HepG2 (cell line): ENCODE measurements around the gene MSS51. TPM values are rescaled to one million over a fixed set of nuclear protein-coding genes. Genes with fewer than 3 reads are reported as not detected.

Experiments
- FOXA3 ChIP-seq: IDR thresholded peaks from 2 replicates; pipeline ENCODE4 v1.6.1; 2016; ENCODE audit warnings: missing genetic modification reagents, missing compliant biosample characterization
- FOXO1 ChIP-seq: sonication (generic); formaldehyde crosslinking; IDR thresholded peaks from 2 replicates; pipeline ENCODE4 v1.4.0; 2020; ENCODE audit warnings: missing genetic modification reagents
- JARID2 ChIP-seq: sonication (generic); formaldehyde crosslinking; IDR thresholded peaks from 2 replicates; pipeline ENCODE4 v1.8.1; 2023; ENCODE audit warnings: missing genetic modification reagents, inconsistent platforms; ENCODE audit not compliant: insufficient replicate concordance
- KAT7 ChIP-seq: IDR thresholded peaks from 2 replicates; pipeline ENCODE4 v1.6.1; 2018; ENCODE audit warnings: borderline replicate concordance, missing compliant biosample characterization
- NAIF1 ChIP-seq: sonication (generic); formaldehyde crosslinking; IDR thresholded peaks from 2 replicates; pipeline ENCODE4 v1.5.0; 2020; ENCODE audit warnings: mild to moderate bottlenecking, missing genetic modification reagents, borderline replicate concordance
- NFIB ChIP-seq: sonication (generic); formaldehyde crosslinking; IDR thresholded peaks from 2 replicates; pipeline ENCODE4 v1.9.0; 2021; ENCODE audit warnings: missing genetic modification reagents, mild to moderate bottlenecking, borderline replicate concordance
- PCBP1 ChIP-seq: fragments of 200-400 bp; formaldehyde crosslinking; IDR thresholded peaks from 2 replicates; pipeline ENCODE4 v1.6.1; 2017; ENCODE audit warnings: mild to moderate bottlenecking, low read depth, low read length, borderline replicate concordance
- REXO4 ChIP-seq: sonication (generic); formaldehyde crosslinking; IDR thresholded peaks from 2 replicates; pipeline ENCODE4 v1.8.0; 2022; ENCODE audit warnings: missing genetic modification reagents, mild to moderate bottlenecking, borderline replicate concordance
- SNAPC5 ChIP-seq: sonication (generic); formaldehyde crosslinking; IDR thresholded peaks from 2 replicates; pipeline ENCODE4 v1.8.1; 2023; ENCODE audit warnings: mild to moderate bottlenecking, missing genetic modification reagents, borderline replicate concordance
- ZBTB10 ChIP-seq: sonication (generic); formaldehyde crosslinking; IDR thresholded peaks from 2 replicates; pipeline ENCODE4 v1.4.0; 2020; ENCODE audit warnings: missing genetic modification reagents, borderline replicate concordance
- ZBTB3 ChIP-seq: sonication (generic); formaldehyde crosslinking; IDR thresholded peaks from 2 replicates; pipeline ENCODE4 v1.4.0; 2020; ENCODE audit warnings: low read depth, mild to moderate bottlenecking, moderate library complexity, missing genetic modification reagents, borderline replicate concordance
- ZMAT3 ChIP-seq: sonication (generic); formaldehyde crosslinking; conservative IDR thresholded peaks from 2 replicates; pipeline ENCODE4 v1.7.0; 2021; ENCODE audit warnings: missing genetic modification reagents
- ZNF441 ChIP-seq: sonication (generic); formaldehyde crosslinking; IDR thresholded peaks from 2 replicates; pipeline ENCODE4 v1.7.0; 2021; ENCODE audit warnings: missing genetic modification reagents, borderline replicate concordance
- ZNF558 ChIP-seq: sonication (generic); formaldehyde crosslinking; IDR thresholded peaks from 2 replicates; pipeline ENCODE4 v1.9.0; 2022; ENCODE audit warnings: mild to moderate bottlenecking, missing genetic modification reagents, borderline replicate concordance
- ZNF605 ChIP-seq: sonication (generic); formaldehyde crosslinking; IDR thresholded peaks from 2 replicates; pipeline ENCODE4 v1.8.0; 2022; ENCODE audit warnings: mild to moderate bottlenecking, missing genetic modification reagents
- ZNF816 ChIP-seq: sonication (generic); formaldehyde crosslinking; IDR thresholded peaks from 2 replicates; pipeline ENCODE4 v1.8.0; 2022; ENCODE audit warnings: missing genetic modification reagents, mild to moderate bottlenecking, borderline replicate concordance
- ZNF883 ChIP-seq: sonication (generic); formaldehyde crosslinking; IDR thresholded peaks from 2 replicates; pipeline ENCODE4 v1.5.1; 2020; ENCODE audit warnings: mild to moderate bottlenecking, missing genetic modification reagents; ENCODE audit errors: not compliant biosample characterization
- polyA plus RNA-seq, 8 experiments: library from polyadenylated mRNA; depleted of rRNA in 3 of 8; stranded (reverse) in 7 of 8; unstranded in 1 of 8; fragments of >200 nt; fragmentation: Illumina TruSeq in 4 of 8; extraction: Trizol in 4 of 8; gene quantifications; 2 replicates each; pipeline versions ENCODE4 v1.2.1 to v1.2.3, GENCODE V29; 2011 to 2016; ENCODE audit warnings: low read depth in 4 of 8, missing spikeins in 1 of 8, mixed read lengths in 1 of 8; ENCODE audit not compliant: insufficient read depth in 1 of 8
- total RNA-seq, 5 experiments: library from RNA; depleted of rRNA; stranded (reverse); fragments of >200 nt; fragmentation: Illumina TruSeq; extraction: Trizol; gene quantifications; 2 replicates each; pipeline ENCODE4 v1.2.3, GENCODE V29; 2016; ENCODE audit warnings: low read depth in 1 of 5
- TF ChIP-seq, protein P1 (sequence below), 2 experiments: sonication (generic) in 1 of 2; formaldehyde crosslinking in 1 of 2; IDR thresholded peaks; 2 replicates each; pipeline versions ENCODE4 v1.6.1 to v1.9.0; 2014 to 2022; ENCODE audit warnings: antibody characterized with exemption in 1 of 2, borderline replicate concordance in 1 of 2, inconsistent platforms in 1 of 2, low read depth in 1 of 2, missing genetic modification reagents in 1 of 2
- TF ChIP-seq, protein P2 (sequence below): IDR thresholded peaks from 2 replicates; pipeline ENCODE4 v1.6.1; 2016; ENCODE audit warnings: low read depth, borderline replicate concordance

Gene MSS51
- total and polyA plus RNA-seq, 2 of the 13 experiments (the other 11 are each of a cell fraction or from before 2014, with no cell fraction given) = 0.91 to 2.4 TPM

GRCh38 chr10:73413528-73414229 lies 19.7 kb downstream of the MSS51 start, which contains the start of gene ANXA7 (continued):
- TF ChIP-seq SNAPC5 (CRISPR knock-in tag) = no peak
- TF ChIP-seq NFIB (CRISPR knock-in tag) = no peak
- TF ChIP-seq ZNF816 (CRISPR knock-in tag) = no peak
- 0 out of 2 replicates have a peak, but pooled peaks have one; percentile 77 for TF ChIP-seq ZNF558 (CRISPR knock-in tag)
- 0 out of 2 replicates have a peak, but pooled peaks have one; percentile 22 for TF ChIP-seq NAIF1 (CRISPR knock-in tag)
- peak; percentile 57; the same call in 1 of the 2 replicates for TF ChIP-seq ZNF441 (CRISPR knock-in tag)
- TF ChIP-seq ZNF605 (CRISPR knock-in tag) = peak; percentile 70; the same call in 1 of the 2 replicates
- TF ChIP-seq KAT7 (CRISPR knock-in tag) = peak; percentile 85; the same call in 1 of the 2 replicates
- 0 out of 2 replicates have a peak, but pooled peaks have one; percentile 60 for TF ChIP-seq REXO4 (CRISPR knock-in tag)
- TF ChIP-seq ZBTB10 = no peak
- TF ChIP-seq JARID2 (CRISPR knock-in tag) = no peak
- peak; percentile 66 for TF ChIP-seq FOXO1
- no peak for TF ChIP-seq FOXA3
- TF ChIP-seq, protein P1, sequence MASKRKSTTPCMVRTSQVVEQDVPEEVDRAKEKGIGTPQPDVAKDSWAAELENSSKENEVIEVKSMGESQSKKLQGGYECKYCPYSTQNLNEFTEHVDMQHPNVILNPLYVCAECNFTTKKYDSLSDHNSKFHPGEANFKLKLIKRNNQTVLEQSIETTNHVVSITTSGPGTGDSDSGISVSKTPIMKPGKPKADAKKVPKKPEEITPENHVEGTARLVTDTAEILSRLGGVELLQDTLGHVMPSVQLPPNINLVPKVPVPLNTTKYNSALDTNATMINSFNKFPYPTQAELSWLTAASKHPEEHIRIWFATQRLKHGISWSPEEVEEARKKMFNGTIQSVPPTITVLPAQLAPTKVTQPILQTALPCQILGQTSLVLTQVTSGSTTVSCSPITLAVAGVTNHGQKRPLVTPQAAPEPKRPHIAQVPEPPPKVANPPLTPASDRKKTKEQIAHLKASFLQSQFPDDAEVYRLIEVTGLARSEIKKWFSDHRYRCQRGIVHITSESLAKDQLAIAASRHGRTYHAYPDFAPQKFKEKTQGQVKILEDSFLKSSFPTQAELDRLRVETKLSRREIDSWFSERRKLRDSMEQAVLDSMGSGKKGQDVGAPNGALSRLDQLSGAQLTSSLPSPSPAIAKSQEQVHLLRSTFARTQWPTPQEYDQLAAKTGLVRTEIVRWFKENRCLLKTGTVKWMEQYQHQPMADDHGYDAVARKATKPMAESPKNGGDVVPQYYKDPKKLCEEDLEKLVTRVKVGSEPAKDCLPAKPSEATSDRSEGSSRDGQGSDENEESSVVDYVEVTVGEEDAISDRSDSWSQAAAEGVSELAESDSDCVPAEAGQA (IDR thresholded peaks at IDR 0.05; ENCODE audit: low read depth) = peak; percentile 49; the same call in 1 of the 2 replicates
- TF ChIP-seq, protein P1 (CRISPR knock-in tag; IDR thresholded peaks at IDR 0.05; ENCODE audit: borderline replicate concordance) = no peak
- TF ChIP-seq ZNF883 = no peak
- TF ChIP-seq, protein P2, sequence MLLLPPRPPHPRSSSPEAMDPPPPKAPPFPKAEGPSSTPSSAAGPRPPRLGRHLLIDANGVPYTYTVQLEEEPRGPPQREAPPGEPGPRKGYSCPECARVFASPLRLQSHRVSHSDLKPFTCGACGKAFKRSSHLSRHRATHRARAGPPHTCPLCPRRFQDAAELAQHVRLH (CRISPR knock-in tag) = no peak
- peak; percentile 67; the same call in 1 of the 2 replicates for TF ChIP-seq ZMAT3
- no peak for TF ChIP-seq ZBTB3 (CRISPR knock-in tag)
- no peak for TF ChIP-seq PCBP1
